Stimulated activated CD4-positive, alpha-beta T cell treated with anti-CD3 and anti-CD28 coated beads, Interleukin-1b, Interleukin-23, amount 100 ng/mL, for 48 hours (primary cell): ENCODE measurements around the gene ZNRF2.
"Not testable (repeated sequence)": the region's sequence is repeated elsewhere in the genome, so short reads cannot be mapped to it uniquely, and the experiment has no call there.

Experiments used
- DNase-seq: peaks from one replicate; pipeline ENCODE4 v3.0.0-alpha.2; 2020

The ZNRF2 gene

DNA sequence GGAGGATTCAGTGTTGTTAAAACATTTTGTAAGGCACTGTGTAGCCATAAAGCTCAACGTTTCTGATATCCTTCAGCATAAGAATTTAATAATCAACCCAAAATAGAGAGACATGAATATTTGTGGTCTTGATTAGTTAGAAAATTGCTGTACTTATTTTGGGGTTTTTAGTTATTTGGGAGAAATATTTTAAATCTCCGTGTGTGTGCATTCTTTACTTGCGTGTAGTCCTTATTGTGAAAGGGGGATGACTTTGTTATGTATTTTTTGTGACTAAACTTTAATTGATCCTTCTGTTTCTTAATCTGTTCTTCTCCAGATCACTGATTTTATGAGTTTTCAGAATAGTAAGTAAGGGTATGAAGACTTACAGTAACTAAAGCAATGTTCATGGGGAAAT, 81.2 kb downstream of the ZNRF2 start:
- DNase-seq: no peak

DNA sequence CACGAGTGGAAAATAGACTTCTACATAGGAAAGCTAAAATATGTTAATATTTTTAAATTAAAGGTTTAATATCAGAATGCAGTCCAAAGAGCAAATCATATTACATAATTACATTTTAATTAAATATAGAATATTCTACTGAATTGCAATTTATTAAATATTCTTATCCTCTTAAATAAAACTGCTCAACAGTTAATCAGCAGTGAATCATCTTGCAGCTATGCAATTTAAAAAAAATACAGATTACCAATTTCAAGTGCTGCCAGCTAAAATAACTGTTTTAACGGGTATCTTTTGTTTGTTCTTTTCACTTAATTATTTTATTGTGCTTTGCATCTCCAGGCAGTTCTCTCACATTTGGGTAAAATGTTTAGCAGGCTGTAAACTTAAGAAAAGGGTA, 82.2 kb downstream of the ZNRF2 start:
- DNase-seq: no peak

DNA sequence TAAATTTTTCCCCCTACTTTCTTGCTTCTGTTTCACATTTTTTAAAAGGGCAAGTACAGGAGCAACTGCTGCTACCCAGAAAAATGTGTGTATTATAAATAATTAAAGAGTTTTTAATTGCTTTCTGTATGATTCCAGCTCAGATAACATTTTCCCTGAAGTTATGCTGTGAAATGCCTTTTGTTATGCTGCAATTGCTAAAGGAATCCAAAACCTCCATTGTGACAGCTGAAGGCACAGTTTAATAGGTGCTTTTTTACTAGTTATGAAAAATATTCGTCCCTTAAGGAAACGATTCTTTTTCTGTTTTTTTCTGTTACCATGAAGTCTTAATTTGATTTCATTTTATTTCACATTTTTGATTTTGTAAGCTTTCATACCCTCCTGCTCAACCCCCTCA, 83.2 kb downstream of the ZNRF2 start:
- no peak for DNase-seq

DNA sequence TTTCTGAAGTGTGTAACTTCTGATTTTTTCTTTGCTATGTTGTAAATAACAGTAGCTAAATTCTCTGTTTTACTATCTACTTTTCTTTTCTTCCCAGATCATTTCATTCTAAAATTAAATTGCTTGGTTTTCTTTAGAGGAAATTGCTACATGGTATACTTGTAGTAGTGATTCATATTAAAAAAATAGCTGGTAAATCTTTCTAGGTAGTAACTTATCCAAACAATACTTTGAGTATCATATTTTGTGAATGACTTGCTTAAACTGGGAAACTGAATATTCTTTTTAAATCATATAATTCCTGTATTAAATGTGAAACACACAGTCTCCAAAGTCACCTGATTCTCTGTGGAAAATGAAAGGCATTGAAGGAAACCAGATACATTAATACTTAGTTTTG, 85.5 kb downstream of the ZNRF2 start:
- no peak for DNase-seq

DNA sequence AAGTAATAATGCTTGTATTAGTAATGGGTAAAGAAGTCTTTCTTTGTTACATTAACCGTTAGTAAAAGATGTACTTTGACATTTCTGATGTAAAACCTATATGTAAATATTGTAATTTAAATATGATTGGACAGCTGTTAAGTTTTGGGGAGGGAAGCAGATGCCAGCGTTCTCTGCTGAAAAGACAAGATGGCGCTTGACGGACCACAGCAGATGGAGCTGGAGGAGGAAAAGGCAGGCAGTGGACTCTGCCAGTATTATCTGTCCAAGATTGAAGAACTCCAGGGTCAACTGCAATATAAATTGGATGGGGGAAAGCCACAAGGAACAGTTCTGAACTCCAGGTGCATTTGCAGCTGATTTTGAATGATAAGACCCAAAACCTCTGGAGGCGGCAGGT, 86.9 kb downstream of the ZNRF2 start:
- DNase-seq: no peak

DNA sequence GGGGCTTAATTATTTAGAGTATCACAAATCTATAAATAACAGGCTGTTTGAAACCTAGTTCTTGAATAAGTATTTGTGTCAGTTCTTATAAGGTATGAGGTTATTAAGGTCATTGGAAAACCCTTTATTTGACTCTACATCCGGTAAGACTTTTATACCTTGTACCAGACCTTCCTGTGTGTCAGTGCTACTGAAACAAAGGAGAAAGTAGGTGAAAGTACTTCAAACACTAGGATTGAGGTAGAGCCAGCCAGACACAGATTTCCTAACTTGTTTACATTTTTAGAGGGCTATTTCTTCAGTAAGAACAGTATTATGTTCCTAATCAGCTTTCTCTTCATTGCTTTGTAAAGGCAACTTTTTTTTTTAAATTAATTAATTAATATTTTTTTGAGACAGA, 93.9 kb downstream of the ZNRF2 start:
- no peak for DNase-seq

DNA sequence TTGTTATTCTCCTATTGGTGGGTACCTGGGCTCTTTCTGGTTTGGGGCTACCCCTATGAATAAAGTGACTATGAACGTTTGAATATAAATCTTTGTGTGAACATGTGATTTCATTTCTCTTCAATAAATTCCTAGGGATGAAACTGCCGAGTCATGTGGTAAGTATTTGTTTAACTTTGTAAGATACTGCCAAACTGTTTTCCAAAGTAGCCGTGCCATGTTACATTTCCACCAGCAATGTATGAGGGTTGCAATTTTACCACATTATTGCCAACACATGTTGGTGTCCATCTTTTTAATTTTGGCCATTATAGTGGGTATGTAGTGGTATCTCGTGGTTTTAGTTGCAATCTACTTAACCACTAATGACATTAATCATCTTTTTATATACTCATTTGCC, 94.7 kb downstream of the ZNRF2 start:
- DNase-seq: no peak

DNA sequence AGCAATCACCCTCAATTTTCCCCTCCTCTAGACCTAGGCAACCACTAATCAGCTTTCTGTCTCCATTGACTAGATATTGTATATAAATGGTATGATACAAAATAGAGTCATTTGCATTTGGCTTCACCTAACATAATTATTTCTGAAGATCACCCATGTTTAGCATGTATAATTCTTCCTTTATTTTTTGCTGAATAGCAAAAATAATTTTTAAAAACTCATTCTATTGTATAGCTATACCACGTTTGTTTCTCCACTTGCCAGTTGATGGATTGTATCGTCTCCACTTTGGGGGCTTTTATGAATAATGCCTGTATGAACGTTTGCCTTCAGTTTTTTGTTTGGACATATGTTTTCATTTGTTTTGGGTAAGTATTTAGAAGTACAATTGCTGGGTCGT, 95.3 kb downstream of the ZNRF2 start:
- DNase-seq: no peak

DNA sequence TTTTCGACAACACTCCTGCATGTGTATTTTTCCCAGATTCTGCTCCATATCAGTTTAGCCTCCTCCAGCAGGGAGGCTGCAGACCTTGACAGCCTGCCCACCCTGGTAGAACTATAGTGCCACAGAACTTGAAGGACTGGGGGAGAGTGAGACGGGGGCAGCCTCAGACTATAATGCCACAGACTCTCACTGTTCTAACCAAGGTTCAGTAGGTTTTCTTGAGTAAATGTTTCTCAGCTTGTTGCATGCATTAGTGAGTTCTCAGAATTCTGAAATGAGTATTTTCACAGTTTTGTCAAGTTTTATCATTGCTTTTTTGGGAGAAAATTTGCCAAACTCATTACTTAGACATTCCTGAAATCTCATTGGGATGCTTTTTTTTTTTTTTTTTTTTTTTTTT, 95.9 kb downstream of the ZNRF2 start:
- no peak for DNase-seq

DNA sequence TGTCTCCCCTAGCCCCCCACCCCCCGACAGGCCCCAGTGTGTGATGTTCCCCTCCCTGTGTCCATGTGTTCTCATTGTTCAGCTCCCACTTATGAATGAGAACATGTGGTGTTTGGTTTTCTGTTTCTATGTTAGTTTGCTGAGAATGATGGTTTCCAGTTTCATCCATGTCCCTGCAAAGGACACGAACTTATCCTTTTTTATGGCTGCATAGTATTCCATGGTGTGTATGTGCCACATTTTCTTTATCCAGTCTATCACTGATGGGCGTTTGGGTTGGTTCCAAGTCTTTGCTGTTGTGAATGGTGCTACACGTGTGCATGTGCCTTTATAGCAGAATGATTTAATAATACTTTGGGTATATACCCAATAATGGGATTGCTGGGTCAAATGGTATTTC, 96.4 kb downstream of the ZNRF2 start:
- not testable (repeated sequence) for DNase-seq

DNA sequence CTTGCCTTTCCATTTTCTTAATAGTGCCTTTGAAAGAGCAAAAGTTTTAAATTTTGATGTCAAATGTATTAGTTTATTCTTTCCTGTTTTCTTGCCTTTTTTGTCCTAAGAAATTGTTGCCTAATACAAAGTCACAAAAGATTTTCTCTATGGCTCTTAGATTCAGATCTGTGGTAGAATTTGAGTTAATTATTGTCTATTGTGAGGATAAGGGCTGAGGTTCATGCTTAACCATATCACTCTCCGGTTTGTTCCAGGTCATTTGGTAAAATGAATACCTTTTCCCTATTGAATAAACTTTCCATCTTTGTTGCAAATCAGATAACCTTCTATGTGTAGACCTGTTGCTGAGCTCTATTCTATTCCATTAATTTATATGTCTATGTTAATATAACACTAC, 98.2 kb downstream of the ZNRF2 start:
- DNase-seq: no peak

DNA sequence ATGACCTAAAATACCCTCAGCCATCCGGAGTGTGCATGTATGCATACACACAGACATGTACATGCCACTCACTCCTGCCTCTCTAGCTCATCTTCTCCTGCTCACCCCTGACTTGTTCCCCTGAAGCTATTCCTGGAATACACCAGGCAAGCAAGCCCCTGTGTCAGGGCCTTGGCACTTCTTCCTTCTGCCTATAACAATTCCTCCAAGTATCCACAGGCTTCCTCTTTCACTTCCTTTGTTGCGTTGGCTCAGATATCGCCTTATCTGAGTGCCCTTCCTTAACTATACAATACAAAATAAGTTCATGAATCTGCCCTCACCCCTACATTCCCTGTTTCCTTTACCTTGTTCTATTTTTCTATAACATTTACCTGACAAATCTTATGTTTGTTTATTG, 105.4 kb downstream of the ZNRF2 start:
- no peak for DNase-seq

DNA sequence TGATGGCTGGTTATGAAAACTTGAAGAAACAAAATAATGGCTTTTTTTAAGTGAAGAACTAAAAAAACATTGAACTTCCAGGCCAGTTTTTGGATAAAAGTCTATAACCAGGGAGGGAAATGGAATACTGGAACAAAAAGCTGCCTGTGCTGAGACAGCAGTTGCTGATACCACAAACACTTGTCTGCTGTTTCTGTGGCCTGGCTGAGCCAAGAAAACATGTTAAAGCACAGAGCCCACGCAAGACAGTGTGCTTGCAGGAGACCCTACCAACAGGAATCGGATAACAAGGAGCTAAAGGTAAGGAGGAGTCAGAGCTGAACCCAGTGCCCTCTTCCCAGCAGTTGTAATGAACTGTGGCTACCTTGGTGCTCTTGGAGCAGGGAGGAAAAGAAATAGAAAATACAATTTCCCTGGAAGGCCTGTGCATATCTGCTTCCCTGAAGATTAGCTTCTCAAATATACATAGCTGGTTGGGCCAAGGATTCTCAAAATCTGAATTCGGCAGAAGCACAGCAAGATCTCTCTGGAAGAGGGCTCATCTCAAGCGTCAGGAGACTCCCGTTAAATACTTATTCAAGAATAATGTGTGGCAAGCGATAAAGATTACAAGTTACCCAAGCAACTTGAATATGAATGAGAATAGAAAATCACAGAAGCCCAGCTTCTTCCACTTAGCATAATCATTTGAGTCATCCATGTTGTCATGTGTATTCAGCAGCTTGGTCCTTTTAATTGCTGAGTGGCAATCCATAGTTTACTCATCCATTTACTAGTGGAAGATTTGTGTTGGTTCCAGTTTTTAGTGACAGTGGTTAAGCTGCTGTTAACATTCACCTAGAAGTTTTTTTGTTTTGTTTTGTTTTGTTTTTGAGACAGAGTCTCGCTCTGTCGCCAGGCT, 106.6 kb downstream of the ZNRF2 start:
- DNase-seq: no peak

DNA sequence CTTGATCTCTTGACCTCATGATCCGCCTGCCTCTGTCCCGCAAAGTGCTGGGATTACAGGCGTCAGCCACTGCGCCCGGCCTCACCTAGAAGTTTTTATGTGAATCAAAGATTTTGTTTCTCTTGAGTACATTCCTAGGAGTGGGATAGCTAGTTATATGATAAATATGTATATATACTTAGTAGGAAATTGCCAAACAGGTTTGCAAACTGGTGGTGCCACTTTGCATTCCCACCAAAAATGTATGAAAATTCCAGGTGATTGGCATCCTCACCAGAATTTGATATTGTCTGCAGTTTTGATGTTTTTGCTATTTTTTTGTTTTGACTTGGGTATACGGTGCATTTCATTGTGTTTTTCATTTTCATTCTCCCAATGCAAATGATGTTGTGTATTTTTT, 107.4 kb downstream of the ZNRF2 start:
- DNase-seq: no peak

DNA sequence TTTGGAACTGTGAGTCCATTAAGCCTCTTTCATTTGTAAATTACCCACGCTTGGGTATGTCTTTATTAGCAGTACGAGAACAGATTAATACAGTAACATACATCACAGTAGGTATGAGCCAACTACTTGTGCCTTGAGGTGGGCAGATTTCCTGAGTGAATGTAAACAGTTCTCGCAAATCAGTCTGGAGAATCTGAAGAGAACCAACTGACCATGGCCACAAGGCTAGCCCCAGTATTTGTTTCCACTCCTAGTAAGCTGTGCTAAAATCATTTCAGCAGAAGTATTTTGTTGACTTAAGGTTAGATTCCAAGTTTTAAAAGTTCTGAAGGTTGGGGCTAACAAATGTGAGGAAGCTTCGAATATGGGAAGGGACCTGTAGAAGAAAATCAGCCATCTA, 111.3 kb downstream of the ZNRF2 start:
- no peak for DNase-seq

DNA sequence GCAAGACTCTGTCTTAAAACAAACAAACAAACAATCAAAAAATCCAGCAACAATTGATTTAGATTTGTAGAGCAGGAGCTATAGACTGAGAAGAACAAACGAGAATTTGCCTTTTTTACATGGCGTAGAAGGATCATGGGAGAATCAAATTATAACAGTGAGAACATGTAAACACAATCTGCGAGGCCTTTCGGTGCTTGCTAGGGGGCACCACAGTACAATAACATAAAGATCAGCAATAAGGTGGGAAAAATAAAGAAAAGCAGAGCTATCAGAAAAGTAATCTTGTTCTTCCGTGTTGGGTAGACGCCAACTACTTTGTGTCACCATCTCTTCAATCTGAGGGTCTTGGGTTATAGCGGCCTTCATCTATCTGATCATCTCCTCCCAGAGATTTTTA, 112.0 kb downstream of the ZNRF2 start:
- DNase-seq: no peak

DNA sequence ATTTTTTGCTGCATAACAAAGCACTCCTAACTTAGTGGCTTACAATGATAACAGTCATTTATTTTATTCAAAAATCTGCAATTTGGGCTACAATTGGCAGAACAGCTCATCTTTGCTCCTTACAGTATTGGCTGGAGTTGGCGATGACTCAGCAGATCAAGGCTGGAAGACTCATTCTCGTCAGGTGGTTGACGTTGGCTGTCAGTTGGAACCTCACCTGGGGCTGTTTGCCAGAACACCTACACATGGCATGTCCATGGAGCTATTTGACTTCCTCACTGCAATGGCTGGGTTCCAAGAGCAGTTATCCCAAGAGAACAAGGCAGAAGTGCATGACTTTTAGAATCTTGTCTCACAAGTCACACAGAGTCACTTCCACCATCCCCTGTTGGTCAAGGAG, 119.1 kb downstream of the ZNRF2 start:
- DNase-seq: no peak

DNA sequence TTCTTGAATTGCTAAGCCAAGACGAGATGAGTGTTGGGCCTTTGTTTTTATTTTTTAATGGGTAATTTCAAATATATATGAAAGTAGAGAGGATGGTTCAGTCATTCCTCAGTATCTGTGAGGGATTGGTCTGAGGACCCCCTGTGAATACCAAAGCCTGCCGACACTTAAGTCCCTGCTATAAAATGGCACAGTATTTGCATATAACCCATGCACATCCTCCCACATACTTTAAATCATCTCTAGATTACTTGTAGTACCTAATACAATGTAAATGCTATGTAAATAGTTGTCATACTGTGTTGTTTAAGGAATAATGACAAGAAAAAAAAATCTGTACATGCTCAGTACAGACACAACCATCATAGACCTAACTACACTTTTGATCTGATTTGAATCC, 120.8 kb downstream of the ZNRF2 start:
- no peak for DNase-seq

DNA sequence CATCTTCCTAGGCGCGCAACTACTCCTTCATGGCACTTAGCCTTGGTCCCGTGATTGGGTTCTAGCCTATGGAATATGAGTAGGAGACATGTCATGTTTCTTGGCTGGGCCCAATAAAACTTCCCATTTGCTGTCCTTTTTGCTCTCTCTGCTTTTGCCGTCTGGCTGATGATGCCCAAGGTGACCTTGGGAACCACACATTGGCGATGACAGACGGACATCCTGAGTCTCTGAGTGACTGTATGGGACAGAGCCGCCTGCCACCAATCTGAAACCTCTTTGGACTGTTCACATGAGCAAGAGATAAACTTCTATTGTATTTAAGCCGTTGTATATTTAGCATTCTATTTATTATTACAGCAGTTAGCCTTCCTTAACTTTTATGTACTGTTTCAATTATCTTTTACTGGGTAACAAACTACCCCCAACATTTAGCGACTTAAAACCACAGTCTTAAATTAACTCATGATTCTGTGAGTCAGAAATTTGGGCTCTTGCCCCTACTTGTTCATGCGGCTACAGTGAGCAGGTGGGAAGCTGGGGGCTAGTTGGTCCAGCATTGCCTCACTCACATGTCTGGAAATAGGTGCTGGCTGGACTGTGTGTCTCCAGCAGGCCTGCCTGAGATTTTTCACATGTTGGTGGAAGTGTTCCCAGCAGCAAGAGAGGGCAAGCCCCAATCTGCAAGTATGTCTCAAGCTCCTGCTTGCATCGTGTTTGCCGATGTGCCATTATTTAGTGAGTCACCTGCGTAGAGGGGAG, 122.4 kb downstream of the ZNRF2 start:
- no peak for DNase-seq

DNA sequence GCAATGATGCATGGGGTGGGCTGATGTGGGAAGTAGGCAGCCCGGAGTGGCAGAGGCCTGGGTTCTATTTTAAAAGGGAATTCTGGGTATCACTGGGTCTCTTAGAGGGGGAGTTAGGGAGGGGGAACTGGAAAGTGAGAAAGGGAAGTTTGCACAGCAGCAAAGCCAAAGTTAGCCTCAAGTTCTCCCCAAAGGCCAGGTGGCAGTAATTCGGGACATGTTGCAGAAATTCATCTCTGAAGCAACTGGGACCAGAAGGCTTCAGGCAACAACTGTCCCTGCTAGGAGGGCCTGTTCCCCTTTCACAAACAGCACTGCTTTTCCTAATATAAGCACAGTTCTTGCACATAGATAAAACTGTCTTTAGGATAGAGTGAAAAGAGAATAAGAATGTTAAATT, 126.8 kb downstream of the ZNRF2 start:
- DNase-seq: no peak

DNA sequence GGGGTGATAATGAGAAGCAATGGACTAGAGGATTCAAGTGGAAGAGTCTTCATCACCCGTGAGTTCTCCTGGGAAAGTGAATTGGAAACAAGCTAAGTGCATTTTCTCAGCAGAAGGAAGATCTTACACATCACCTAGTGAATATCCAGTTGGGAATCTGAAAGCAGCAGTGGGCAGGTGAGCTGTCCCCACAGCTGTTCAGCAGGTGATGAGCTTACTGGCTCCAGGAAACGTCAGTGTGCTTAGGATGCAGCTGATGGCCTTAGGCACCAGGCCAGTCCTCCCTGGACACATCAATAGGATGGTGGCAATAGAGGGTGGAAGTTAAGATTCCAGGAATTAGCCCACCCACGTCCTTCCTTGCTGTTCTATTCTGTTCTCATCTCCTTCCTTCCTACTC, 127.5 kb downstream of the ZNRF2 start:
- no peak for DNase-seq

DNA sequence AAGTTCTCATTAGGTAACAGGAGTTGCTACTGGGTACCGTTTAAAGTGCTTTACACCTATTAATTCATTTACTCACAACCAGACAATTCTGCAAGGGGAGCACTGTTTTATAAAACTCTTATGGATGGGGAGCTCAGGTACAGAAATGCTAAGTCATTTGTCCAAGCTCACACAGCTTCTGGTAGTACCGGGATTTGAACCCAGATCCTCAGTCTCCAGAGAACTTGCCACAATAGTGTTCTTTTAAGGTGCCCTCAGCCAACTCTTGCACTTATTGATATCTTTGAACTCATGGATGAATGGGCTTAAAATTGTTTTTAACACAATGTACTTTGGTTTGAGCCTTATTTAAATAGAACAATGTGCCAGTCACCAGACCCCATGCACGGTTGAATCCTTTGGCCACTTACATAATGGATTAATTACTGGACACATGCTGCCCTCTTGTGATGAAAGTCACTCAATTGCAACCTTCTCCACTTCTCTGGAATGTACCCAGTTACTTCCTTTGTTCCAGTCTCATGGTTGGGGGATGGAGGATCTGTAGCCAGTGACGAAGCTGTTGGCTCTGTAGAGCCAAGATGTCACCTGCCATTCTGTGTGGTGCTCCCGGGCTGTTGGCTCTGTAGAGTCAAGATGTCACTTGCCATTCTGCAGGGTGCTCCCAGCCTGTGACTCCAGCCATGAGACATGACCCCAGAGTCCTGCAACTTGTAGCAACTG, 128.5 kb downstream of the ZNRF2 start:
- no peak for DNase-seq

DNA sequence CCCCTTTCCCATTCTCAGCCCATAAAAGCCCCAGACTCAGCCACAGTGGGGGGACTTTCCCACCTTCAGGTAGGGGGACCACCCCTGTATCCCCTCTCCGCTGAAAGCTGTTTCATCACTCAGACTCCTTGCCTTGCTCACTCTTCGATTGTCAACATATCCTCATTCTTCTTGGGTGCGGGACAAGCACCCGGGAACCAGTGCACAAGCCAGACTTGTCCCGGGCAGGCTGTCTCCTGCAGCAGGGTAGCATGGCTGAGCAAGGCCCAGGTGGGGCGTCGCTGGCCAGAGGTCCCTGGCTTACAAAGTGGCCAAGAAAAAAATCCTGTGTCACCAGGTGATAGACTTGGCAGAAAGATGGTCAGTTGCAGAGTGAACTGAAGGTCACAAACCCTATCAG, 129.5 kb downstream of the ZNRF2 start:
- DNase-seq: no peak
